Hematopoietic multipotent progenitor cell treated with erythropoietin and hydrocortisone succinate and interleukin-3 and kit ligand, for 8 days (in vitro differentiated cells): Measurements from ENCODE around the gene INPP5D.
A peak's percentile ranks its signal among the peaks of the same experiment; 100 is the strongest.
"Not testable (repeated sequence)": the region's sequence is repeated elsewhere in the genome, so short reads cannot be mapped to it uniquely, and the experiment has no call there.

Experiments used
- DNase-seq: peaks from one replicate; pipeline ENCODE4 v3.0.0-alpha.2; 2015

Gene INPP5D

DNA sequence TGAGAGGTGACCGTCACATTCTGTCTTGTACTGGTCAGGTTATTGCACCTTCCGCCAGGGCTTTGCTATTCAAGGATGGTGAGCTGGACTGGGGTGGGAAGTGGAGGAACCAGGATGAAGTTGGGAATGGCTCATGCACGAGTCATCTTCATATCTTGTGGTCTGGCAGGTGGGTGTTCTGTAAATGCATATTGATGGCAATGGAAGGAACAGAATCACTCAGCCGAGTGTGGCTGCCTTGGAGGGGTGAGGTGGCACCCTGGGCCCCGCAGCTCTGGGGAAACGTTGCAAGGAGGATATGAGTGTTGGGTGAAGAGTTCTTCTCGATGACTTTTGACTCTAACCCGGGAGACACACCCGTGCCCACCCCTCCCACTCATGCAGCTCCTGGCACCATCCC is 26.5 kb upstream of the INPP5D start:
- no peak for DNase-seq

GRCh38 chr2:233034091-233034882 is 25.9 kb upstream of the INPP5D start:
- no peak for DNase-seq

DNA sequence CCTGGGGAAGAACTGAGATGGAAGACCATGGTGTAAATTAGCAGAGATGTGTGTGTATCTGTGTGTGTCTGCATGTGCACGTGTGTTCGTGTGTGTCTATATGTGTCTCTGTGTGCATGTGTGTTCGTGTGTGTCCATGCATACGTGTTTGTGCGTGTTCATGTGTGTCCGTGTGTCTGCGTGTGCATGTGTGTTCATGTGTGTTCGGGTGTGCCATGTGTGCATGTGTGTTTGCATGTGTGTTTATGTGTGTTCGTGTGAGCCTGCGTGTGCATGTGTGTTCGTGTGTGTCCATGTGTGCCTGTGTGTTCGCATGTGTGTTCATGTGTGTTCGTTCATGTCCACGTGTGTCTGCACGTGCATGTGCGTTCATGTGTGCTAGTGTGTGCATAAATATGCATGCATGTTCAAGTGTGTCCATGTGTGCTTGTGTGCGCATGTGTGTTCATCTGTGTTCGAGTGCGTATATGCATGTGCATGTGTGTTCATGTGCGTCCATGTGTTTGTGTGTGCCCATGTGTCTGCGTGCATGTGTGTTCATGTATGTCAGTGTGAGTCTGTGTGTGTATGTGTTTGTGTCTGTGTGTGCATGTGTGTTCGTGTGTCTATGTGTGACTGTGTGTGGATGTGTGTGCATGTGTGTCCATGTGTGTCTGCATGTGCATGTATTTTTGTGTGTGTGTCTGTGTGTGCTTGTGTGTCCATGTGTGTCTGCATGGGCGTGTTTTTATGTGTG is 24.5 kb upstream of the INPP5D start:
- DNase-seq: no peak

GRCh38 chr2:233036162-233036838 is 23.8 kb upstream of the INPP5D start:
- DNase-seq: no peak

- DNase-seq: no peak
Measured at GRCh38 chr2:233037078-233037477, 23.1 kb upstream of the INPP5D start.

GRCh38 chr2:233039212-233039845 is 20.8 kb upstream of the INPP5D start:
- DNase-seq: no peak

DNA sequence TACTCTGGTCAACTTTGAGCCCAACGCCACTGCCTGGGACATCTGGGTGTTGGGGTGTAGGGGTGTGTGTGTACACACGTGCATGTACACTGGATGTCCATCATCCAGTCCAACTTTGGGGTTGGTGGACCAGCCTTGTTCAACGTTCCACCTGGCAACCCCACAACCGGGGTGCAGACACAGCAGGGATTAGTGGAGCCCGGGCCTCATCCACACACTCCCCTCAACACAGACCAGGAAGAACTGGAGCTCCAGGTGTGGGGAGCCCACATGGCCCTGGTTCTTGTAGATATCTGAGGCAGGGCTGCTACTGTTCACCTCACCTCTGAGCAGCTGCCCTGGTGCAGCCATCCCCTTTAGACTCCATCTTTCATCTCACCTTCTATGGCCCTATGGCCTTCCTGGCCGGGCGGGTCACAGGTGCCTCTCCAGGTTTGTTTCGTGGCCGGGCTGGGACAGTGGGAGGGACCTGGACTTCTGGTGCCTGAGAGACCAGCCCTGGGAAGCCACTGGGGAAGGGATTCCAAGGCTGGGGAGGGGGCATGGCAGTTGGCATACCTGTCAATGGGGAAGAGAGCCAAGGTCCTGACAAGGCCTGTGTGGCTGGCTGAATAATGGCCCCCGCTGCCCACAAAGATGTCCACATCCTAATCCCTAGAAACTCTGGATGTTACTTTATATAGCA is 20.2 kb upstream of the INPP5D start:
- DNase-seq: no peak

DNA sequence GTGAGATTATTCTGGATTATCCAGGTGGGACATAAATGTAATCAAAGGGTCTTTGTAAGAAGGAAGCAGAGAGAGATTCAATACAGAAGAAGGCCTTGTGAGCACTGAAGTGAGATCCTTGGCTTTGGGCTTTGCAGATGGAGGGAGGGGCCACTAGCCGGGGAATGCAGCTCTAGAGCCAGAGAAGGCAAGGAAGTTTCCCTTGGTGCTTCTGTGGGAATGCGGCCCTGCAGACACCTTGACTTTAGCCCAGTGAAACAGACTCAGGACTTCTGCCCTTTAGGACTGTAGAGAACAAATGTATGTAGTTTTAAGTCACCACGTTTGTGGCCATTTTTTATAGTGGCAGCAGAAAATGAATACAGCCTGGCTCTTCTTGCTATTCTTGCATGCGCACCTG is 19.6 kb upstream of the INPP5D start:
- no peak for DNase-seq

GRCh38 chr2:233041722-233042323 is 18.3 kb upstream of the INPP5D start:
- no peak for DNase-seq

DNA sequence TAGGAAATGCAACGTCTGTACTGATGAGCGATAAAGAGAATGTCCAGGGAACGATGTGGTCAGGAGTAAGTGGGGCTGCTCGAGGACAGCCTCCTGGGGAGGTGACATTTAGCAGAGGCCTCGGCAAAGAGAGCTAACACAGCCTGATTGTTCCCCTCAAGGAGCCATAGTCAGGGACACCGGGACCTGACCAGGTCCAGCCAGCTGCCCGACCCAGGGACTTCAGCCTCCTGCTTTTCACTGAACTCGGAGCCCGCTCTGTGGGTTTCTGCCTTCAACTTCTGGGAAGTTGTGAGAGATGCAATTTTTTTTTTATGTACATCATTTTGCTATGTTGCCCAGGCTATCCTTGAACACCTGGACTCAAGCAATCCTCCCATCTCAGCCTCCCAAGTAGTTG is 17.6 kb upstream of the INPP5D start:
- no peak for DNase-seq

- no peak for DNase-seq
Measured at GRCh38 chr2:233044974-233045605, 15.1 kb upstream of the INPP5D start.

DNA sequence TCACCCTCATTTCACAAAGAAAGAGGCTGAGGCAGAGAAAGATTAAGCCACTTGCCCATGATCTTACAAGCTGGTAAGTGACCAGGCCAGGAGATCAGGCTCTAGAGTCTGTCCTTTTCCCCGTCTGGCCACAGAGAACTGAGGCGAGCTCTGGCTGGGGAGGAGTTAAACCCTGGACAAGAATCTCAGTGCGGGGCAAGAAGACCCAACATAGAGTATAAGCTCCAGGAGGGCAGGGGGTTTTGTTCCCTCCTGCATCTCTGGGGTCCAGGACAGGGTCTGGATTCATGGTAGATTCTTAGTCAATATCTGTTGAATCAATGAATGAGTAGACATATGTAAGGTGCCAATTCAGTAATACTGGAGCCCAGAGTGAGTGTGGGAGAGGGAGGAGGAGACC is 12.9 kb upstream of the INPP5D start:
- DNase-seq: no peak

DNA sequence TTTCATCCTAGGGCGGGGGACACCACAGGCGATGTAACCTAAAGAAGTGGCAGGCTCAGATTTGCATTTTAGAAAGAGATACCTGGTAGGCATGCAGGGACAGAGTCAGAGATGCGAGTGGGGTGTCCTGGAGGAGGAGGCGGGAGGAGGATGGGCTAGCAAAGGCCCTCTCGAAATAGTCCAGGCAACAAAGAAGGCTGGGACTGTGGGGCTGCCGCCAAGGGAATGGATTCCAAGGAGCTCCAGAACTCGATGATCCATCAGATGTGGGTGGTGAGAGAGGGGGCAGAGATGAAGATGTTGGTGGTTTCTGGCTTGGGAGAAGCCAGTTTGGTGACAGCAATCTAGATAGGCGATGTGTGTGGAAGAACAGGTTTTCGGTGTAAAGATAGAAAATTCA is 12.5 kb upstream of the INPP5D start:
- DNase-seq: no peak

DNA sequence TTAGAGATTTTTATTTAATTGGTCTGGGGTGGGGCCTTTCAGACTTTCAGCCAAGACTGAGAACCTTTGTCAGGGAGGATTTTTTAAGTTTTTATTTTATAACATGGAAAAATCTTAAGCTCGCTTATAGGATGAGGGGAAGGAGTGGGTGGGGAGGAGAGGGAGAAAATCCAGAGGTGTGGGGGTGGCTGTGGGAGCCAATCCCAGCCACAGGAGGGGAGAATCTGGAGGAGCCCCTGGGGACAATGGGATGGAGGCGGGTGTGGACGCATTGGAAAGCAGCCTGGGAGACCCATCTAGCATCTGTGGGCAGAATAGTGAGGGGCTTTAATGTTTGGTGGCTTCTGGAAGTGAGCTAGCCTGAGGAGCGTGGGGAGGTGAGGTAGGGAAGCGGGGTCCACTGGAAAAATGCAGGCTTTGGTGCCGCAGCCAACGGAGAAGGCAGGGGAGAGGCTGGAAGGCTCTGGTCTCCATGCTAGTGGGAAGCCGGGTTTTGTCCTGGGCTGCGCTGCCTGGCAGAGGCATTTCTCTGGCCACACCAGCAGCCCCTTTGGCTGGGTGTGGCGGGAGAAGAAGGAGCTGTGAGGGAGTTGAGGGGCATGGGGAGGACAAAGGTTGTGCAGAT is 11.5 kb upstream of the INPP5D start:
- no peak for DNase-seq

GRCh38 chr2:233049194-233049761 is 10.9 kb upstream of the INPP5D start:
- no peak for DNase-seq

- no peak for DNase-seq
Measured at GRCh38 chr2:233051241-233052149, 8.6 kb upstream of the INPP5D start.

DNA sequence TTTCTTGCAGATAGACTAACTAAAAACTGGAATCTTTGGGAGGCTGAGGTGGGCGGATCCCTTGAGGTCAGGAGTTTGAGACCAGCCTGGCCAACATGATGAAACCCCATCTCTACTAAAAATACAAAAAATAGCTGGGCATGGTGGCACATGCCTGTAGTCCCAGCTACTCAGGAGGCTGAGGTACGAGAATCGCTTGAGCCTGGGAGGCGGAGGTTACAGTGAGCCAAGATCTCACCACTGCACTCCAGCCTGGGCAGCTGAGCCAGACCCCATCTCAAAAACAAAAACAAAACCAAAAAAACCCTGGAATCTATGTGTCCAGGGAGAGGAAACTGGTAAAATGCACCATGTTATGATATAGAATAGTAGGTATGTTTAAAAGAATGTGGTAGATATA is 7.6 kb upstream of the INPP5D start:
- not testable (repeated sequence) for DNase-seq

GRCh38 chr2:233053928-233054784 is 6.0 kb upstream of the INPP5D start:
- peak; percentile 57 for DNase-seq

- DNase-seq: no peak
Measured at GRCh38 chr2:233055362-233055761, 4.8 kb upstream of the INPP5D start.
